Suppressor macrophage (primary cell): ENCODE measurements around the gene OPCML.

Source experiments
- DNase-seq, 4 experiments: peaks; one replicate each; pipeline ENCODE4 v3.0.0-alpha.2; 2020 to 2022

OPCML gene

GRCh38 chr11:132777067-132777975 lies 755.0 kb downstream of the OPCML start:
- no peak for DNase-seq

- DNase-seq, result no peak
Measured at GRCh38 chr11:132773751-132774150, 758.5 kb downstream of the OPCML start.

- DNase-seq, result no peak
Measured at GRCh38 chr11:132772703-132773545, 759.4 kb downstream of the OPCML start.

GRCh38 chr11:132771746-132772145 lies 760.6 kb downstream of the OPCML start:
- no peak for DNase-seq

GRCh38 chr11:132770829-132771530 lies 761.3 kb downstream of the OPCML start:
- DNase-seq, result no peak

- DNase-seq, result no peak
Measured at GRCh38 chr11:132763503-132763902, 768.8 kb downstream of the OPCML start.

GRCh38 chr11:132755934-132756333 lies 776.4 kb downstream of the OPCML start:
- DNase-seq, result no peak

- DNase-seq, result no peak
Measured at GRCh38 chr11:132751516-132752250, 780.6 kb downstream of the OPCML start.

- no peak for DNase-seq
Measured at GRCh38 chr11:132746305-132746704, 786.0 kb downstream of the OPCML start.

- DNase-seq, result no peak
Measured at GRCh38 chr11:132745306-132745705, 787.0 kb downstream of the OPCML start.

GRCh38 chr11:132744771-132745170 lies 787.5 kb downstream of the OPCML start:
- no peak for DNase-seq

- no peak for DNase-seq
Measured at GRCh38 chr11:132743601-132744000, 788.7 kb downstream of the OPCML start.

- no peak for DNase-seq
Measured at GRCh38 chr11:132742929-132743328, 789.4 kb downstream of the OPCML start.

GRCh38 chr11:132734217-132734616 lies 798.1 kb downstream of the OPCML start:
- DNase-seq, result no peak

GRCh38 chr11:132728026-132728425 lies 804.3 kb downstream of the OPCML start:
- DNase-seq, result no peak

- no peak for DNase-seq
Measured at GRCh38 chr11:132721526-132721925, 810.8 kb downstream of the OPCML start.

- DNase-seq, result no peak
Measured at GRCh38 chr11:132719684-132720083, 812.6 kb downstream of the OPCML start.

GRCh38 chr11:132718711-132719671 lies 813.3 kb downstream of the OPCML start:
- DNase-seq, result no peak

- DNase-seq, result no peak
Measured at GRCh38 chr11:132717824-132718223, 814.5 kb downstream of the OPCML start.

- DNase-seq, result no peak
Measured at GRCh38 chr11:132716037-132716436, 816.3 kb downstream of the OPCML start.

- no peak for DNase-seq
Measured at GRCh38 chr11:132714859-132715440, 817.4 kb downstream of the OPCML start.
